ENCODE measurements around the gene COL15A1. TPM values are rescaled to one million over a fixed set of nuclear protein-coding genes. Genes with fewer than 3 reads are reported as not detected.

Gene COL15A1
- 1.1 and 69.5 TPM in 2 replicates for total RNA-seq

GRCh38 chr9:98943682-98944056, at the start of gene COL15A1:
Gene COL15A1 (plus strand): TSS chr9:98943907. CDS start chr9:98944062, 155 bp downstream.

GRCh38 chr9:99104459-99105151, 160.9 kb downstream of the COL15A1 start, which contains the start of gene TGFBR1:
Gene TGFBR1 (plus strand): TSS chr9:99105113. CDS start chr9:99105206, 93 bp downstream.

Other genes starting within 250 kb of the COL15A1 start
- gene GABBR2, start 235.0 kb upstream of the COL15A1 start, total RNA-seq = 0.43 TPM in 1 of 2 replicates, not detected in the other
- gene ANKS6, start 147.4 kb upstream of the COL15A1 start, total RNA-seq = 9.8 and 12.6 TPM in 2 replicates
- gene GALNT12, start 136.2 kb upstream of the COL15A1 start, total RNA-seq = 31.5 and 37.4 TPM in 2 replicates
- gene TGFBR1, start 161.2 kb downstream of the COL15A1 start, total RNA-seq = 25.5 and 38.3 TPM in 2 replicates